Measurements from ENCODE around the gene BMF.

The BMF gene

DNA sequence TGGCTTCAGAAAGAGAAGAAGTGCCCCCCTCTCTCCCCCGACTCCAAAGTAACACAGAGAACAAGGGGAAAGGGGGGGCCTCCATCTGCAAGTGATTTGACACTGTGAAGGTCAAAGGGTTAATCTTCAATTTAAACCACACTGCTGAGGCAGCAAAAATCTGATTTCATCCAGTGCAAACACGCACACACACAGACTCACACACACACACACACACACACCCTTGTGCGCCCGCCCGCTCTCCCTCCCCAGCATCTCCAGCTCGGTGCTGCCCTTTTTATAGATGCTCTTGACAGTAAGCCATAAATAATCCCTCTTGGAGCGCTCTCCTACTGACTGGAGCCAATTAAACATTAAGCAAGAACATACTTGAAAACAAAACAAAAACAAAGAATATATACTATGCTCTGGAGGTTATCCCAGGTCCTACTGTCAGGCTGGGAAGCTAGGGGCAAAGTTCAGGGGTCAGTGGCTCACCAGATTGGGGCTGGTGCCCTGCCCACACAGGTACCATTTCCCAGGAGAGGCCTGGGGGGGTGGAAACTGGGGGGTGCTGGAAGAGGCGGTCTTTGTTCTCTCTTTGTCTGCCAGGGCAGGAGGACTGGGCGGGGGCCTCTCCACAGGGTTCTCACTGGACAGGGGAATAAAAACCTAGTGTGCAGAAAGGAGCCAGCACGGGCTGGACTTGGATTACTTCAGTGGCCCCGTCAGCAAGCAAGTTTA, 16.3 kb downstream of the BMF start:
- H3K4me1 Mint-ChIP-seq: peaks cover 53 to 91% of the 10 kb centered on the region in 2 donors
- no peaks in the 10 kb centered on the region for H3K27me3 Mint-ChIP-seq
- H3K9me3 Mint-ChIP-seq: no peaks in the 10 kb centered on the region
- H3K4me3 Mint-ChIP-seq: peak overlapping the region; percentile 3 to 16
- ATAC-seq (replicated peaks) (no peak), DNase-seq (no peak)
- peaks cover 73 to 78% of the 10 kb centered on the region in 2 donors for H3K36me3 Mint-ChIP-seq
- H3K27ac Mint-ChIP-seq: peak overlapping the region; percentile 86

DNA sequence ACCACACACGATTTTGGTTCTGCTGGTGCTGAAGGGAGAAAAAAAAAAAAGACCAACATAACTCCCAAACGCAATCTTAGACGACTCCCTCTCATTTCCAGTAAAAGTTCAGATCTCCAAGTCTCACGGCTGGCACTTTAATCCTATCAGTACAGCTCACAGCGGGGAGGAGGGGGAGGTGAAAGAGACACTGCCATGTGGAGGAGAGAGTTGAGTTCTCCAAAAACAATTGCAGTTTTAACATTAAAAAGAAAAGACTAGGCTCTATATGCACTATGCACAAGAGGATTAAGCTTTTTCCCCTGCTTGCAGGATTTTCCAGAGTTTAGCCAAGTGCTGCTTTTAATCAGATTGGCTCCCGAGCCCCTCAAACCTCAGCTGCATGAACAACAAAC, 16.8 kb downstream of the BMF start:
- DNase-seq (no peak), ATAC-seq (replicated peaks) (no peak)
- H3K27me3 Mint-ChIP-seq: no peaks in the 10 kb centered on the region
- peaks cover 67 to 74% of the 10 kb centered on the region in 2 donors for H3K36me3 Mint-ChIP-seq
- no peak overlapping the region for H3K4me3 Mint-ChIP-seq
- H3K27ac Mint-ChIP-seq: peak overlapping the region; percentile 75
- no peaks in the 10 kb centered on the region for H3K9me3 Mint-ChIP-seq
- peaks cover 50 to 86% of the 10 kb centered on the region in 2 donors for H3K4me1 Mint-ChIP-seq

DNA sequence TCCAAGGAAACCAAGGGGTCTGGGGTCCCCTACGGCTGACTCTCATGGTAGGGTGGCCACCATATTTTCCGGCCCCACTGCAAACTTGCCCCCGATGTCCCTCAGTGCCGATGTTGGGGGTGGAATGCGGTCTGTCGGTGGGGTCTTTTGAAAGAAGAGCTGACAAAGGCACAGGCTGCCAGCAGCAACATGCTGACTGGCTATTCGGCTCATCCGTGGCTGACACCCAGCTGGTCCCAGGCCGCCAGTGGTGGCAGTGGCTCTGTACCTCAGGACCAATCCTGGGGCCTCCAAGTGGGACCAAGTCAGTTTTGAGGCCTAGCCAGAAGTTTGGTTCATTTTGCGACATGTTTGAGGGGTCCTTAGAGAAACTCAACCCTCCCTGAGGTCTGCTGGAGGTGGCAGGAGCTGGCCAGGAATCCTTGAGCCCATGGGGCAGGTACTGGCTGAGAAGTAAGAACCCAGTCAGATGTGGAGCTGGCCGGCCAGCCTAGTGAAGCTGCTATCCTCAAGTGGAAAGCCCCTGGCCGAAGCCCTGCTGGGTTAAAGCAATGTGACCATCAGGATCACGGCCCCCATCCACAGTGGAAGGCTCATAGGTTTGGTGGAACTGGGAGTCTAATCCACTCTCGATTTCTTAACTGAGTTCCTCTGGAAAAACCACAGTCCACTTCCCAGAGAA, 17.8 kb downstream of the BMF start:
- Mint-ChIP-seq H3K4me3 (no peak overlapping the region), H3K27ac (peak overlapping the region; percentile 51)
- no peak for ATAC-seq (replicated peaks)

DNA sequence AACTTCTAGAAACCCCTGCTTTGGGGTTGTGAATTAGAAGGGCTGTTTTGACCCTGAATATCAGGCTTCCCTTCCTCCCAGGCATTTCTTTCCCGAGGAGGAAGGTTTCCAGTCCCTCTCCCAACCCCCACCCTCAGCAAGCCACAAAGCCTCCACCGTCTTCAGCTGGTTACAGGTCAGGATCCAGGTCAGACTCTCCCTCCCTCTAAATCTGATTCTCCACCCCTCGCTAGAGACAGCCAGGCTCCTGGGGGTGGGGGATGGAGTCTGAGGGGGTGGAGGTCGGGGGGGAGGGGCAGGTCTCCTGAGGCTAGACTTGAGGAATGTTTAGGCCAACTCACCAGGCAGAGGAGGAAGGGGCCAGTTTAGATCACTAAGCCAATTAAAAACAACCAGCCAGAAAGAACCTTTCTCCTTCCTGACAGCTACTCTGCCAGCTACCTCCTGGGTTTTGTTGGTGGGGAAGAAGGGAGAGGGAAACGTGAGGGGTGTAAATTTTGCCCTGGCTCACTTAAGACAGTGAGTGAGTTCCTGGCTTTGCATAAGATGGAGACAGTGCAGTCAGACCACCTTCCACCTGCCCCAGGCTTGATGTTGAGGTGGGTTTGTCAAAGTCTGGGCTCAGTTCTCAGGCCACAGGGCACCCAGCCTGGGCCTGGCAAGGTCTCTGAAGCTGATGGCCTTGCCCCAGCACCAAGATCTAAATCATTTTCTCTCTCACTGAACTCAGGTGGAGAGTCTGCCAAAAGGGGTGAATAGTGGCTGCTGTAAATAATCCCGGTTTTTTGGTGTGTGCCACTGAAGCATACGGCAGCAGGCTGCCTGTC, 19.5 kb downstream of the BMF start:
- ATAC-seq (replicated peaks): no peak
- no peak overlapping the region for H3K4me3 Mint-ChIP-seq
- no peaks in the 10 kb centered on the region for H3K27me3 Mint-ChIP-seq
- H3K4me1 Mint-ChIP-seq: peaks cover 40 to 81% of the 10 kb centered on the region in 2 donors
- DNase-seq: no peak
- peak overlapping the region; percentile 47 for H3K27ac Mint-ChIP-seq
- H3K36me3 Mint-ChIP-seq: peaks cover 45 to 51% of the 10 kb centered on the region in 2 donors
- no peaks in the 10 kb centered on the region for H3K9me3 Mint-ChIP-seq

More for the DNA sequence above, 17.8 kb downstream of the BMF start:
- Mint-ChIP-seq H3K9me3 (no peaks in the 10 kb centered on the region), H3K36me3 (peaks cover 58 to 66% of the 10 kb centered on the region in 2 donors), H3K4me1 (peaks cover 42 to 80% of the 10 kb centered on the region in 2 donors), H3K27me3 (no peaks in the 10 kb centered on the region)
- DNase-seq: no peak

DNA sequence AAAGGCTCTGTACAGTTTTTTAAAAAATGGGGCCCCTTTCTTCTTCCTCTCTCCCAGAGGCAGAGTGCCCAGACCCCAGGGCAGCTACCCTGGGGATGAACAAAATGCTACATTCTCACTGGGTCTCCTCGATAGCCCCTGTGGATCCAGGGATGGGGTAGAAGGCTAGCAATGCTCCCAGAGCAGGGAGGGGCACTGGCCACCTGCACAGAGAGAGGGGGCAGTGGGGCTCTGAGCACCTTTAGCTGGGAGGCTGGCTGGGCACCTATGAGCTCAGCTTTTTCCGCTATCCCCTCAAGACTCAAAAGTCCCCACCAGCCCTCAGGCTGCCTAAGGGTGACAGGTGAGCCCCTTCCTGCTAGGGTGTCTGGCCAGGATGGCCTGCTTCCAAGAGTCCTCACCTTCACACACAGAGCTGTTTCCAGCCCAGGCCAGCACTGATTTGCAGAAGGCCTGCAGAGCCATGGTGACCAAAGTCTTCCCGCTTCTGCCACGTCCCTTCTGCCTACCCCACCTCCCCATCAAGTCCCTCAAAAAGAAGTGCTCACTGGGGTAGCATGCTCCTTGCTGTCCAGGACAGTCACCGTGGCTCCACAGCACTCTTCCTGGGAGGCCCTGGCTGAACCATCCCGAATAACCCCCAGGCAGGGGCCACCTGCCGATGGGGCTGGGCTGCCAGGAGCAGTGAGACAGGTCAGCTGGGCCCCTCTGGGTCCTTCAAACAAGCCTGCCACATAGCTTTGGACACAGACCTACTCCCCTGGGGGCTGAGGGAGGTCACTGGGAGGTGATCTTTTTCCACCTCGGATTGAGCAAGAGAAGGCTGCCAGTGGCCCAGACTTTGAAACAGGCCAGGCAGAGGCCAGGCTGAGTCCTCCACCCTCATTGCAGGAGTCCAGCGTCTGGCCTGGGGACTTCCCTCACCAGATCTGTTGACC, 20.4 kb downstream of the BMF start:
- peaks cover 37 to 81% of the 10 kb centered on the region in 2 donors for H3K4me1 Mint-ChIP-seq
- no peak overlapping the region for H3K4me3 Mint-ChIP-seq
- peak overlapping the region; percentile 84 for H3K27ac Mint-ChIP-seq
- H3K27me3 Mint-ChIP-seq: no peaks in the 10 kb centered on the region
- H3K9me3 Mint-ChIP-seq: no peaks in the 10 kb centered on the region
- no peak for DNase-seq
- peaks cover 36 to 44% of the 10 kb centered on the region in 2 donors for H3K36me3 Mint-ChIP-seq
- ATAC-seq (replicated peaks): peak in 1 of 2 donors; percentile 29

DNA sequence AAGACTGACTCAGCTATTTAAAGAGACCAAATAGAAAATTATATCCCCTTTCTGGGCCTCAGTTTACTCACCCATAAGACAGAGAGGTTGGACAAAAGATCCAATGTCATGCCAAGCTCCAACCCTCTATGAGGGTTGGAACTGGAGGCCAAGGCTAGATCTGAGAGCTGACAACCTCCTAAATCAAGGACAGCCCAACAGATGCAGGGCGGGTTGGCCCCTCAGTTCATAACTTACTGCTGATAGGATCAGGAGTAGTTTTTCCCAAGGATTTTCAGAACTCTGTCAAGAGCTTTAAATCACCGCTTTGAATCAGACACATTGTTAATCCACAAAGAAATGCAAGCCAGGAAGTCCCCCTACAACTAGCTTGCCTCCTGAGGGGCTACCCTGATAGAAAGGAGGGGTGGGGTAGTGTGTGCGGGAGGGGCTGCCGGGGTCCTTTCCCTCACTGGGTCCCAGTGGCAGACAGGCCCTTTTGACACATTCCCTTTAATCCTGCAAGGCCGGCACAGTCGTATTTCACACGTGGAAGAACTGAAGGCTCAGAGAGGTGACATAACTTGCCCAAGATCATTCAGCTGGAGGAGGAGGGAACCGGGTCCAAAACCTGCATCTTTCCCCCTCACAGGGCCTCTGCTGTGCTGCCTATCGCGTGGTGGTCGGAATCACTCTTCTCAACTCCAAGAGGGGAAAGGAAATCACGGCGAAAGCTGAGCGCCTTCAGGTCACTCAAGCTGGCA, 21.4 kb downstream of the BMF start:
- Mint-ChIP-seq H3K36me3 (peaks cover 29 to 36% of the 10 kb centered on the region in 2 donors), H3K9me3 (no peaks in the 10 kb centered on the region), H3K27ac (peak overlapping the region; percentile 79), H3K27me3 (no peaks in the 10 kb centered on the region), H3K4me3 (no peak overlapping the region), H3K4me1 (peaks cover 39 to 81% of the 10 kb centered on the region in 2 donors)
- ATAC-seq (replicated peaks) (no peak), DNase-seq (no peak)

DNA sequence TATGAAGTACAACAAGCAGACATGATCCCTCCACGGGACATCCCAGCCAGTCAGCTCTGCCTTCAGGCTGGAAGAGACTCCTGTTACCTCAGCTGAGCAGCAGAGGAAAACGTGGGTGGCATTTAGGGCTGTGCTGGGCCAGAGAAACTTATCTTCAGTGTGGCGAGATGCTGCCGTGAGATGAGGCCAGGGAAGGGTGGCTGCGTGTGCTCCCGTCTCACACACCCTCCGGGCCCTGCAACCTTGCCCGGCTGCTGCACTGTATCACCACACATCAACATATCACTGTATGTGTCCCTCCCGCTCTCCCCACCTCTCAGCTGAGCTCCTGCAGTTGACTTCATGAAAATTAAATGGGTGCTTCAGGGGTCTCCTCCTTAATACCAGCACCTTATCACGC, 23.4 kb downstream of the BMF start:
- no peak for ATAC-seq (replicated peaks)
- DNase-seq: no peak
- no peak overlapping the region for H3K27ac Mint-ChIP-seq
- no peaks in the 10 kb centered on the region for H3K27me3 Mint-ChIP-seq
- peaks cover 50 to 89% of the 10 kb centered on the region in 2 donors for H3K4me1 Mint-ChIP-seq
- H3K36me3 Mint-ChIP-seq: peaks cover 16 to 20% of the 10 kb centered on the region in 2 donors
- H3K9me3 Mint-ChIP-seq: no peaks in the 10 kb centered on the region
- H3K4me3 Mint-ChIP-seq: no peak overlapping the region

DNA sequence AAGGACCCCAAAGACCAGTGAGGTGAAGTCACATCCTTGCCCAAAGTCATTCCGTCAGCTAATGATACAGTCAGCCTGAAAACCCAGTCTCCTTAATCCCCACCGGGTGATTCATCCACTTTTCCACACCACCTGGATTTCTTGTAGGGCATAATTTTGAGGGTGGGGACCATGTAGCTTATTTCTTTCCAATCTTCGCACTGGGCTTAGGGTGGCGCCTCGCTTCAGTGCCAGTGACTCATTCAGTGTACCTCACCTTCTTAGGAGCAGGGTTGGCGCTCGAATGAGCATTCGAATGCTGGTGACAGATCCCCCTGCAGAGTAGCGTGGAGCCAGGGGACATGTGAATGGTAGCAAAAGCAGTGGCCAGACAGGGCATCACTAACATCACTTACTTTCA, 24.0 kb downstream of the BMF start:
- peaks cover 52 to 87% of the 10 kb centered on the region in 2 donors for H3K4me1 Mint-ChIP-seq
- ATAC-seq (replicated peaks): no peak
- no peak overlapping the region for H3K27ac Mint-ChIP-seq
- H3K27me3 Mint-ChIP-seq: no peaks in the 10 kb centered on the region
- DNase-seq: no peak
- H3K9me3 Mint-ChIP-seq: no peaks in the 10 kb centered on the region
- H3K4me3 Mint-ChIP-seq: no peak overlapping the region
- H3K36me3 Mint-ChIP-seq: peaks cover 11 to 13% of the 10 kb centered on the region in 2 donors

DNA sequence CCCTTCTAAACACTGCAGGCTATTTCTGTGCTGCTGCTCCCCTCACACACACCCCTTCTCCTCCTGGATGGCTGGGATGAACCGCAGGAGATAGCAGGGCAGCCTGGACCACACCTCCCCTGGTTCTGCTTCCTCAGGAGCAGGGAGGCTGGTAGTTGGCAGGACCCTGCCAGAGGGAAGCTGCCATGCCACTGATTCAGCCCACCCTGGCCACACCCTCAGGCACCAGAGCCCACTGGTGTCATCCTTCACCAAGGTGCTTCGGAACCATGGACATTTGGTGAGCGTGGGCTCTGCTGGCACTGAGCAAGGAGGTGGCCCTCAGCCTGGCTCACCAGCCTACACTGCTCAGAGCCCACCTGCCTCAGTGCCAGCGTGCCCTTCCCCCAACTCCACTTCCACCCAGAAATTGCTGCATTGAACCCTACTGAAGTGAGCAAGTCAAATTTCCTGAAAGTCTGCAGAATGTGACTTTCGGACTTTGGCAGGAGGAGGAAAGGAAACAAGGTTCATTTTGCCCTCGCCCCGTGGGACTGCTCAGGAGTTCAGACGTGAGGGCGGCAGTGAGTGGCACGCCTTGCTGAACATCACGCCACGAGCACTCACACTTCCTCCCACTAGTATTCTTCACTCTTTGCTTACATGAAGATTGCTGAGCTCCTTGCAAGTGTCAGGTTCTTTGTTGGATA, 26.3 kb downstream of the BMF start:
- H3K4me3 Mint-ChIP-seq: peak overlapping the region; percentile 67 to 77
- no peak for DNase-seq
- H3K4me1 Mint-ChIP-seq: peaks cover 44 to 64% of the 10 kb centered on the region in 2 donors
- no peaks in the 10 kb centered on the region for H3K27me3 Mint-ChIP-seq
- H3K36me3 Mint-ChIP-seq: no peaks in the 10 kb centered on the region
- H3K9me3 Mint-ChIP-seq: no peaks in the 10 kb centered on the region
- H3K27ac Mint-ChIP-seq: peak overlapping the region; percentile 90
- peak; percentile 79 to 82 for ATAC-seq (replicated peaks)

DNA sequence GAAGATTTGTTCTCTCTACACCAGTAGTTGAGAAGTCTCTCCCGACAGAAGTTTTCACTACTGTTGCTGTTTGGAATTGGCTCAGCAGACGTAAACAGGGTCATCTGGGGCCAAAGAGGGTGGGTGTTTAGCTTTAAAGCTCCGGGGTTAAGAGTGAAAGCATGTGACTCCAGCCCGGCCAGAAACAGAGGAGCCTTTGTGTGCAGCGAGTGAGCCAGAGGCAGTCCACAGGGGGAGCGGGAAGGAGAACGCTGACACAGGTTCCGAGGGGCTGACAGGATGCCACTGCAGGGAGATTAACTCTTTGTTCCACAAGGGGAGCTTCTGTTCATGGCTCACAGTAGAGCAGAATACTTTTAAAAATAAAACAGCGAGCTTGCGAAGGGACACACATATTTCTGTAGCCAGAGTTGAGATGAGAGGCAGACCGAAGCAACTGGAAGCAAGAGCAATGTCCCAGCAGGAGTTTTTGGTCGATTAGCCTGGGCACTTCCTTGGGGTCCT, 26.9 kb downstream of the BMF start:
- DNase-seq (no peak), ATAC-seq (replicated peaks) (peak; percentile 30 to 42)
- Mint-ChIP-seq H3K4me1 (peaks cover 44 to 63% of the 10 kb centered on the region in 2 donors), H3K9me3 (no peaks in the 10 kb centered on the region), H3K27ac (peak overlapping the region; percentile 77), H3K27me3 (no peaks in the 10 kb centered on the region), H3K4me3 (peak overlapping the region; percentile 67 to 77), H3K36me3 (no peaks in the 10 kb centered on the region)

DNA sequence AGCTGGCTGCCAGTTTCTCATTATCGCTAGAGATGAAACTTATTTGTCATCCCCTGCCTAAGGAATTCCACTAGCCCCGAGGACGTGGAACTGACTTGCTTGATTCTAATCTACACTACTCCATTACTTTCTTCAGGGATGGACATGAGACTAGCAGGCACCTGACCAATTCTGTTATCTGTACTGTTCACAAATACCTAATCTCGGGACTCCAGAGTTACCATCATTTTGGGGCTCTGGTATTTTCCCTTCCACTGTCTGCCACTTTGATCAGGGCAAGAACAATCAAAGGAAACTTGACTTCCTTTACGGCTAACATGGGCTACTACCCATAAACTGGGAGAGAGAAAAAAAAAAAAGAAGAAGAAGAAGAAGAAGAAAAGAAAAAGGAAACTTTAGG, 27.8 kb downstream of the BMF start:
- H3K27ac Mint-ChIP-seq: peak overlapping the region; percentile 87
- no peaks in the 10 kb centered on the region for H3K27me3 Mint-ChIP-seq
- ATAC-seq (replicated peaks) (no peak), DNase-seq (no peak)
- no peaks in the 10 kb centered on the region for H3K36me3 Mint-ChIP-seq
- peak overlapping the region; percentile 25 to 77 for H3K4me3 Mint-ChIP-seq
- peaks cover 44 to 59% of the 10 kb centered on the region in 2 donors for H3K4me1 Mint-ChIP-seq
- H3K9me3 Mint-ChIP-seq: no peaks in the 10 kb centered on the region

DNA sequence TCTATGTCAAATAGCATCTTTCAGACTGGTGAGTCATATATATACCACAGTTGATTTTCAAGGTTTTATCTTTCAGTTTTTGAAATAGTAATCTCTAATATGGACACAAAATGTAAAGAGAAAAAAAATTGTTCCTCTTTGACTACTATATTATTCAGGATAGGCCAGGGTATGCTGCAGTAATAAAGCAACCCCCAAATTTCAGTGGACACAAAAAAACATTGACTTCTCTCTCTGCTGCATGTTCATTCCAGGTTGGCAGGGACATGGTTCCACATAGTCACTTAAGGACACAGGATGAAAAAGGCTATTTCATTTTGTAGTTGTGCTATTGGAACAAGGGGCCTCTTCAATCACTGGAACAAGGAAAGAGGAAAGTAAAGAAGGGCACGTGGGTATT, 28.6 kb downstream of the BMF start:
- no peaks in the 10 kb centered on the region for H3K9me3 Mint-ChIP-seq
- H3K27me3 Mint-ChIP-seq: no peaks in the 10 kb centered on the region
- DNase-seq (no peak), ATAC-seq (replicated peaks) (no peak)
- no peaks in the 10 kb centered on the region for H3K36me3 Mint-ChIP-seq
- no peak overlapping the region for H3K4me3 Mint-ChIP-seq
- peaks cover 47 to 58% of the 10 kb centered on the region in 2 donors for H3K4me1 Mint-ChIP-seq
- no peak overlapping the region for H3K27ac Mint-ChIP-seq

All from stimulated activated naive B cell treated with anti-CD40 and anti-IgM and Interleukin-4, amounts not matched to agents 10 μg/mL and 1 μg/mL and 100 μg/mL, for 72 hours (primary cell).